Ovary (tissue), 9 donors: ENCODE data around the gene ST6GAL1. TPM values are rescaled to one million over a fixed set of nuclear protein-coding genes. Genes with fewer than 3 reads are reported as not detected.

Source experiments
- DNase-seq, 5 donors: peaks; one replicate each; pipeline ENCODE4 v3.0.0-alpha.2; 2019 to 2020
- H3K27ac ChIP-seq, 2 donors: fragments of 200-600 bp; one replicate each; pipeline versions ENCODE4 v1.5.1 to v1.8.0; 2019 to 2022
- H3K27me3 ChIP-seq: fragments of 200-600 bp; one replicate; pipeline ENCODE4 v1.8.0; 2022
- H3K36me3 ChIP-seq: fragments of 200-600 bp; sonication (generic); one replicate; pipeline ENCODE4 v1.5.1; 2019
- H3K4me1 ChIP-seq: one replicate; pipeline ENCODE4 v1.8.1; 2013; ENCODE audit warnings: mild to moderate bottlenecking, moderate library complexity; ENCODE audit not compliant: insufficient read depth
- H3K4me3 ChIP-seq: fragments of 200-600 bp; sonication (generic); one replicate; pipeline ENCODE4 v1.5.1; 2017
- H3K9me3 ChIP-seq, 2 donors: fragments of 200-600 bp in 1 of 2; sonication (generic) in 1 of 2; one replicate each; pipeline versions ENCODE4 v1.5.1 to v1.8.1; 2013 to 2019; ENCODE audit warnings: mild to moderate bottlenecking in 1 of 2, moderate library complexity in 1 of 2
- CTCF ChIP-seq, 3 donors: fragments of 450-650 bp in 2 of 3; fragments of 200-600 bp in 1 of 3; IDR thresholded peaks; one replicate each; pipeline versions ENCODE4 v1.5.1 to v1.8.0; 2016 to 2022; ENCODE audit warnings: antibody characterized with exemption in 3 of 3, mild to moderate bottlenecking in 1 of 3
- EP300 ChIP-seq: sonication (generic); formaldehyde crosslinking; IDR thresholded peaks from one replicate; pipeline ENCODE4 v1.6.1; 2017; ENCODE audit warnings: antibody characterized with exemption
- POLR2A ChIP-seq: fragments of 450-650 bp; IDR thresholded peaks from one replicate; pipeline ENCODE4 v1.6.1; 2017; ENCODE audit warnings: antibody characterized with exemption, mild to moderate bottlenecking, moderate library complexity
- WGBS, 3 donors: extraction: QIAGEN DNeasy Blood & Tissue Kit in 1 of 3; methylation state at CpG; one replicate each; pipeline versions ENCODE4 v1.1.5 to v1.1.7; 2013 to 2017; 5-methylcytosine and 5-hydroxymethylcytosine counted together
- intact Hi-C, 4 donors: fragments of 100-400 bp; cut with DNase I; formaldehyde crosslinking; loops; one replicate each; pipeline versions ENCODE4 v1.11.0 to v1.15.1; 2022 to 2023
- polyA plus RNA-seq, 2 donors: library from polyadenylated mRNA; stranded (reverse); fragments of 200-250 nt in 1 of 2; fragments of 350-450 nt in 1 of 2; fragmentation: Illumina TruSeq in 1 of 2; extraction: RNeasy Lipid Tissue Mini Kit (QIAGEN cat#74804) in 1 of 2; gene quantifications; one replicate each; pipeline ENCODE4 v1.2.3, GENCODE V29; 2013 to 2014
- total RNA-seq, 7 donors: library from RNA; depleted of rRNA in 2 of 7; stranded (reverse); fragments of >200 nt in 2 of 7; fragmentation: NEBNext Ultra II Directional in 3 of 7; extraction: Animal tissue kit (Norgen Biotek cat#: 25700) in 3 of 7; gene quantifications; one replicate each; pipeline versions ENCODE4 v1.1.0 to v1.2.4, GENCODE V29; 2016 to 2023
- donor health status: DM: no; HTN: no; CAD: no; lungs with moderate emphysema.
- donor health status: DM: no; HTN: no; CAD: no.
- donor health status: Bipolar disorder and iron deficiency.
- donor health status: DM: yes; HTN: yes; CAD: no.
- donor health status: DM: no; HTN: no; CAD: no.
- donor health status: DM: yes; HTN: yes; CAD: no.

Gene ST6GAL1
- total and polyA plus RNA-seq, 9 donors, result 10.6 to 55.2 (median 28.1) TPM

DNA sequence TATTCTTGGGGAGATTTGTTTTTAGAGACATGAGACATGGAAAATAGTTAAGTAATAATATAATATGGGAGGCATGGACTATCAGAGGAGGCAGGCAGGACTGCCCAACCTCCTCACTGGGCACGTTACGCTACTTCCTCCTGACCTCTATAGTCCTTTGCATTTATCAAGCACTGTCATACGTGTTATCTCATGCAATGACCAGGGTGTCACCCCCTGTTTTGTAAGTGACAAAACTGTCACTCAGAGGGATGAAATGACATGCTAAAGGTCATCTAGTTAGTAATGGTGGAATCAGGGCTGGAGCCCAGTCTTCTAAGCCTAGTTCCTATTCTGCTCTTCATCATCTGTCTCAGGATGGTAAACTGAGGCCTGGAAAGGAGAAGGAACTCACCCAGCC is 66.7 kb downstream of the ST6GAL1 start:
- Histone ChIP-seq H3K4me3 (no peak overlapping the region), H3K27me3 (no peaks in the 10 kb centered on the region), H3K36me3 (no peaks in the 10 kb centered on the region), H3K9me3 (no peaks in the 10 kb centered on the region), H3K27ac (no peak overlapping the region), H3K4me1 (no peaks in the 10 kb centered on the region)
- WGBS, 3 donors, result 85 to 92% (median 87%) methylated on average over 3 of the region's 3 CpGs
- intact Hi-C loops, result loop anchor here in 1 of 4 donors (1.0 kb wide), 1 partner anchor 36 kb away; no protein-coding TSS in a partner anchor
- TF ChIP-seq CTCF (IDR thresholded peaks at IDR 0.05) (no peak), EP300 (no peak), POLR2A (no peak)
- no peak for DNase-seq

GRCh38 chr3:186997473-186997939 is 67.2 kb downstream of the ST6GAL1 start:
- Histone ChIP-seq H3K9me3 (no peaks in the 10 kb centered on the region), H3K4me3 (no peak overlapping the region), H3K27ac (no peak overlapping the region), H3K27me3 (no peaks in the 10 kb centered on the region), H3K36me3 (no peaks in the 10 kb centered on the region), H3K4me1 (no peaks in the 10 kb centered on the region)
- intact Hi-C loops, result loop anchor here in 1 of 4 donors (1.0 kb wide), 1 partner anchor 36 kb away; no protein-coding TSS in a partner anchor
- DNase-seq, result no peak
- TF ChIP-seq EP300 (no peak), POLR2A (no peak), CTCF (IDR thresholded peaks at IDR 0.05) (no peak)
- WGBS, 3 donors, result 79 to 84% (median 82%) methylated on average over 10 of the region's 10 CpGs

DNA sequence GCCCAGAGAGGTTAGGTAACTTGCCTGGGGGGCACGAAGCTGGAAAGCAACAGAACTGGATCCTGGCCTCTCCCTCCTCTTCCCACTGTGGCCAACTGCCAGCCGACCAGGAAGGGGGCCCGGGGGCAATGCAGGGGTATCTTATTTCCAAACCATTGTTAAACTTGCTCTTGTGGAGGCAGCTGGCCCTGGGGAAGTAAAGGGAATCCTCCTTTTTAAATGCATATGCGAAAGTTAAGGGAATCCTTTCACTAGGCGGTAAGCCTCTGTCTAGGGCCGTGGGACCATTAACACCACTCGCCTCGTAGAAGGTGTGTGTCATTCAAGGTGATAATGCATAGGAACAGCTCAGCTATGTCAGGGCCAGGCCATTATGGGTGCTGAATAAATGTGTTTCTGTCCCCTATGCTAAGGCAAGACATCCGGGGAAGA is 68.6 kb downstream of the ST6GAL1 start:
- Histone ChIP-seq H3K27ac (no peak overlapping the region), H3K4me3 (no peak overlapping the region), H3K4me1 (no peaks in the 10 kb centered on the region), H3K9me3 (no peaks in the 10 kb centered on the region), H3K27me3 (no peaks in the 10 kb centered on the region), H3K36me3 (no peaks in the 10 kb centered on the region)
- DNase-seq, result no peak
- WGBS, 3 donors, result 78 to 90% (median 85%) methylated on average over 9 of the region's 9 CpGs
- TF ChIP-seq POLR2A (no peak), EP300 (no peak), CTCF (IDR thresholded peaks at IDR 0.05) (no peak)
- intact Hi-C loops, result no loop called here

DNA sequence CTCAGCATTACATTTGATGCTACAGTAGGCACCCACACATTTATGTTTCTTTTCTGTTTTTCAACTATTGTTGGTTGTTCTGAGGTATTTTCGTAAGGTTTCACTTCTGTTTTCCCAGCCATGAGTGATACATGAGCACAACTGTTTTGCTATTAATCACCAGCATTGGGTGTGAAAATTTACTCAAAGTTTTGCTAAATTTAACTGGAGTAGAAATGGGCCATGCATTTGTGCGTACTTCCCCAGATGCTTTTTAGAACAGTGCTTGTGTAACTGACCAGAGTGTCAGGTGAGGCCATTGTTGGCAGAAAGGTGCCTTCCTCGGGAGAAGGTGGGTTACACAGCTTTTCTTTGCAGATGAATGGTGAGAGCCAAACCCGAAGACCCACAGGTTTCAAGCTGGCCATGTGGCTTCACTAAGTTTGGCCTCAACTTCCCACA is 70.4 kb downstream of the ST6GAL1 start:
- no peak for DNase-seq
- Histone ChIP-seq H3K36me3 (no peaks in the 10 kb centered on the region), H3K9me3 (no peaks in the 10 kb centered on the region), H3K4me1 (no peaks in the 10 kb centered on the region), H3K4me3 (no peak overlapping the region), H3K27me3 (no peaks in the 10 kb centered on the region), H3K27ac (no peak overlapping the region)
- intact Hi-C loops, result no loop called here
- TF ChIP-seq EP300, result no peak
- TF ChIP-seq CTCF (IDR thresholded peaks at IDR 0.05), result no peak
- no peak for TF ChIP-seq POLR2A
- 91 to 95% (median 91%) methylated on average over 4 of the region's 4 CpGs for WGBS, 3 donors
